Right lobe of liver (tissue), 6 donors: ENCODE results near the gene MT1HL1. TPM values are rescaled to one million over a fixed set of nuclear protein-coding genes. Genes with fewer than 3 reads are reported as not detected.

ENCODE experiments used
- ATAC-seq, 4 donors: fragments of 200-7000 bp; cut with Tn5 transposase; one replicate each; pipeline ENCODE4 v1.9.1; 2020; ENCODE audit warnings: mild to moderate bottlenecking in 4 of 4, moderate library complexity in 4 of 4
- DNase-seq, 3 donors: peaks; one replicate each; pipeline ENCODE4 v3.0.0-alpha.2; 2020
- H3K27ac ChIP-seq, 3 donors: fragments of 200-600 bp; one replicate each; pipeline ENCODE4 v1.8.0; 2022
- H3K27me3 ChIP-seq, 2 donors: fragments of 200-600 bp; one replicate each; pipeline ENCODE4 v1.8.0; 2022
- H3K36me3 ChIP-seq, 4 donors: fragments of 200-600 bp; sonication (generic) in 1 of 4; one replicate each; pipeline versions ENCODE4 v1.5.1 to v1.8.0; 2017 to 2022; ENCODE audit warnings: control low read depth in 1 of 4
- H3K4me1 ChIP-seq, 4 donors: fragments of 200-600 bp; sonication (generic) in 1 of 4; one replicate each; pipeline versions ENCODE4 v1.5.1 to v1.8.0; 2017 to 2022; ENCODE audit warnings: control low read depth in 1 of 4
- H3K4me3 ChIP-seq, 3 donors: fragments of 200-600 bp; one replicate each; pipeline ENCODE4 v1.8.0; 2022
- H3K9me3 ChIP-seq, 4 donors: fragments of 200-600 bp; sonication (generic) in 1 of 4; one replicate each; pipeline versions ENCODE4 v1.5.1 to v1.8.0; 2017 to 2022; ENCODE audit warnings: control low read depth in 1 of 4
- POLR2A ChIP-seq: fragments of 450-650 bp; IDR thresholded peaks from one replicate; pipeline ENCODE4 v1.6.1; 2017; ENCODE audit warnings: antibody characterized with exemption, mild to moderate bottlenecking
- WGBS: methylation state at CpG from one replicate; pipeline ENCODE4 v1.1.6; 2018; ENCODE audit warnings: low coverage, low lambda C conversion rate; ENCODE audit not compliant: insufficient coverage; ENCODE audit errors: missing lambda C conversion rate; 5-methylcytosine and 5-hydroxymethylcytosine counted together
- intact Hi-C, 2 donors: fragments of 100-400 bp; cut with DNase I; formaldehyde crosslinking; loops; one replicate each; pipeline versions ENCODE4 v1.11.2 to v1.14.1; 2022
- total RNA-seq, 6 experiments: library from RNA; depleted of rRNA in 2 of 6; stranded (reverse); fragments of >200 nt in 2 of 6; fragmentation: NEBNext Ultra II Directional in 3 of 6; extraction: Animal tissue kit (Norgen Biotek cat#: 25700) in 3 of 6; gene quantifications; one replicate each; pipeline versions ENCODE4 v1.1.0 to v1.2.4, GENCODE V29; 2016 to 2023
- TF ChIP-seq, protein P1 (sequence below), 4 donors: fragments of 200-600 bp in 3 of 4; fragments of 450-650 bp in 1 of 4; IDR thresholded peaks; one replicate each; pipeline versions ENCODE4 v1.5.1 to v1.8.0; 2016 to 2022; ENCODE audit warnings: antibody characterized with exemption in 4 of 4, mild to moderate bottlenecking in 2 of 4
- donor health status: DM: no; HTN: yes; CAD: no.
- donor health status: DM: no; HTN: no; CAD: no.
- donor health status: DM: no; HTN: no; CAD: no.
- donor health status: DM: no; HTN: yes; CAD: no.
- donor health status: DM: no; HTN: yes; CAD: no.

The MT1HL1 gene
- total RNA-seq, 6 experiments from 2014 or later, result not detected

DNA sequence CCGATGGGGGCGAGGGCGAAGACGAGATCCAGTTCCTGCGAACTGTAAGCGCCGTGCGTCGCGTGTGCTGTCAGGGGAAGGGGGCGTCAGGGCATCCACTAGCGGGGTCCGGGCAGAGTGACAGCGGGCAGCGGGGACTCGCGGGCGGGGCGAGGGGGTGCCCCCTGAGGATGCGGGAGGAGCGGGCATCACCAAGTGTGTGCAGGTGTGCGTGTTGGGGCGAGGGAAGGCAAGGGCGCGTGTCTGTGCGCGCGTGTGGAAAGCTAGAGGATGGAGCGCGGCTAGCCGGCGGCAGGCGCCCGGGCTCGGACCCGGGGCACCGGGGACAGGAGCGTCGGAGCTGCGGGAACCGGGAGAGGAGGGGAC lies 38.3 kb upstream of the MT1HL1 start:
- peaks cover 0 to 30% of the 10 kb centered on the region in 2 donors for H3K27me3 ChIP-seq
- H3K36me3 ChIP-seq, result no peaks in the 10 kb centered on the region
- no peak overlapping the region for H3K27ac ChIP-seq
- TF ChIP-seq, protein P1, sequence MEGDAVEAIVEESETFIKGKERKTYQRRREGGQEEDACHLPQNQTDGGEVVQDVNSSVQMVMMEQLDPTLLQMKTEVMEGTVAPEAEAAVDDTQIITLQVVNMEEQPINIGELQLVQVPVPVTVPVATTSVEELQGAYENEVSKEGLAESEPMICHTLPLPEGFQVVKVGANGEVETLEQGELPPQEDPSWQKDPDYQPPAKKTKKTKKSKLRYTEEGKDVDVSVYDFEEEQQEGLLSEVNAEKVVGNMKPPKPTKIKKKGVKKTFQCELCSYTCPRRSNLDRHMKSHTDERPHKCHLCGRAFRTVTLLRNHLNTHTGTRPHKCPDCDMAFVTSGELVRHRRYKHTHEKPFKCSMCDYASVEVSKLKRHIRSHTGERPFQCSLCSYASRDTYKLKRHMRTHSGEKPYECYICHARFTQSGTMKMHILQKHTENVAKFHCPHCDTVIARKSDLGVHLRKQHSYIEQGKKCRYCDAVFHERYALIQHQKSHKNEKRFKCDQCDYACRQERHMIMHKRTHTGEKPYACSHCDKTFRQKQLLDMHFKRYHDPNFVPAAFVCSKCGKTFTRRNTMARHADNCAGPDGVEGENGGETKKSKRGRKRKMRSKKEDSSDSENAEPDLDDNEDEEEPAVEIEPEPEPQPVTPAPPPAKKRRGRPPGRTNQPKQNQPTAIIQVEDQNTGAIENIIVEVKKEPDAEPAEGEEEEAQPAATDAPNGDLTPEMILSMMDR (IDR thresholded peaks at IDR 0.05), result no peak
- TF ChIP-seq POLR2A, result no peak
- H3K4me1 ChIP-seq, result no peaks in the 10 kb centered on the region
- ATAC-seq (no peak), DNase-seq (no peak)
- no CpG with 5 or more reads among the region's 41 CpGs for WGBS
- no peaks in the 10 kb centered on the region for H3K9me3 ChIP-seq
- peak overlapping the region; percentile 7 to 35 (median 23) for H3K4me3 ChIP-seq
- intact Hi-C loops, result no loop called here

DNA sequence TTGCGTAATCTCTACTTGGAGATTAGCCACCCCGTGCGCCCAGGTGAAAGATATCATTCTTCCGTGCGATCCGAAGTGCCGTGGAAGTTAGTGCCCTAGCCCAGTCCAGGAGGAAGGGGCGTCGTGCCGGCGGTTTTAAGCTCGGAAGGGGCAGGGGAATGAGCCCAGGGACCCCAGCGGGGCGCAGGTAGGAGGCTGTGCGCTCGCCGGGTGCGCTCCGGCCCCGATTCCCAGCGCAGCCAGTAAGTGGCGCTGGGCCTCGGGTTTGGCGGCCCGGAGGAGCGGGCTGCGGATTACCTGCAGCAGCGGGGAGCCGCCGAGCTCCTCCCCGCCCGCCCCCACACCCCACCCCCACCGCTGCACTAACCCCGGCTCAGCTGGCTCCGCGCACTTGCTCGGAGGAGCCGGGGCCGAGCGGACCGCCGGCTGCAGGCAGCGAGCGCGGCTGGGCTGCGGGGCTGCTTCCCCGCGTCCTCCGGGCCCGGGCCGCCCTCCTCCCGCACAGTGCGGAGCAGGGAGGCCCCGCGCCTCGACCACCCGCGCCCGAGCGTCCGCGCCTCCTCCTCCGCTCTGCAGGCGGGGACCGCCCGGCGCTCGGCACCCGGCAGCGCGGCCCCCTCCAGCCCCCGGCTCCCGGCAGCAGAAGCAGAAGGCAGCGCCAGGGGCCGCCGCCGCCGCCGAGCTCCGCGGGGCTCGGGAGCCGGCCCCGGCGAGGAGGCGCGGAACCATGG lies 37.7 kb upstream of the MT1HL1 start, which contains the start of gene RYR2:
TSS of gene RYR2 (plus strand) at position 390 of the 731 bp plus-strand sequence. CDS start at position 728, 338 bp downstream.
- TF ChIP-seq POLR2A, result no peak
- TF ChIP-seq, protein P1 (IDR thresholded peaks at IDR 0.05), result peak in 3 of 4 donors; percentile 20 to 36 (median 21)
- Histone ChIP-seq H3K36me3 (no peaks in the 10 kb centered on the region), H3K4me1 (no peaks in the 10 kb centered on the region), H3K27me3 (peaks cover 0 to 30% of the 10 kb centered on the region in 2 donors), H3K27ac (no peak within 1 kb of the TSS), H3K4me3 (peak within 1 kb of the TSS; percentile 7 to 35 (median 23)), H3K9me3 (no peaks in the 10 kb centered on the region)
- intact Hi-C loops, result no loop called here
- WGBS, result 6% methylated on average over 6 of the region's 87 CpGs
- DNase-seq (no peak), ATAC-seq (peak in 2 of 4 donors; percentile 26 to 41)

DNA sequence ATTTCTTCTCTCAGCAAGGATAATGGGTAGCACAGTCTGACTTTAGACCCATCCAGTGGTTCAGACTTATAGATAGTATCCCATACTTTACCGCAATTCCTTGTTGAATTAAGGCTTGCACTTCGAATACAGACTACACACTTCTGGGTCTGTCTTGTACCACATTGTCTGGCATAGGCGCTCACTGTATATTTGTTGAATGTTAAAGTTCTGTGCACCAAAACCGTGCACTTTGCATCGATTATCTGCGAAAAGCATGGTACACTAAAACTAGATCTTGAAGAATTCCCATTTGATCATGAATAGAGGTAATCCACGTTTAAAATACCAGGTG lies 37.2 kb upstream of the MT1HL1 start:
- intact Hi-C loops, result no loop called here

DNA sequence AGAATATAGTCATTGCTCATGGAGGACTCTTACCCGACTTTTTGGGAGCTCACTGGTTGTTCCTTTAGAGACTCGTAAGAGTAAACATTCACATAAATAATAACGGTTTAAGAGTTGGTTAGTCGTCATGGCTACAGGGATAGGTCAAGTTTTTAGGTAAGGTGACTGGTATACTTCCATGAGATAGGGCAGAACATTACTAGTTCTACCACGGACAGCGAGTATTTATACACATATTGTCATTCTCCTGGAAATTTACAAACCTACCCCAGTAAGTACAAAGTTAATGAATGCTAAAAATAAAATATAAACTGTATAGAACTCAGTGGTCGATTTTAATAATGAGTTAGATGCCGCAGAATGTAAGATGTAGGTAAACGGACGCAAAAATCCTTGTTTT lies 36.6 kb upstream of the MT1HL1 start:
- no peaks in the 10 kb centered on the region for H3K9me3 ChIP-seq
- H3K27me3 ChIP-seq, result peaks cover 0 to 30% of the 10 kb centered on the region in 2 donors
- H3K4me1 ChIP-seq, result no peaks in the 10 kb centered on the region
- DNase-seq (no peak), ATAC-seq (no peak)
- intact Hi-C loops, result no loop called here
- no peaks in the 10 kb centered on the region for H3K36me3 ChIP-seq
- TF ChIP-seq, protein P1 (IDR thresholded peaks at IDR 0.05), result no peak
- TF ChIP-seq POLR2A, result no peak
- WGBS, result 55% methylated on average over 9 of the region's 10 CpGs
- no peak overlapping the region for H3K4me3 ChIP-seq
- H3K27ac ChIP-seq, result no peak overlapping the region

More for the DNA sequence above, 37.2 kb upstream of the MT1HL1 start:
- WGBS, result 20% methylated on average over 7 of the region's 7 CpGs
- H3K9me3 ChIP-seq, result no peaks in the 10 kb centered on the region
- no peaks in the 10 kb centered on the region for H3K4me1 ChIP-seq
- DNase-seq, result no peak
- no peaks in the 10 kb centered on the region for H3K36me3 ChIP-seq
- no peak overlapping the region for H3K4me3 ChIP-seq
- TF ChIP-seq, protein P1 (IDR thresholded peaks at IDR 0.05), result no peak
- no peak for TF ChIP-seq POLR2A
- no peak for ATAC-seq
- H3K27ac ChIP-seq, result no peak overlapping the region
- H3K27me3 ChIP-seq, result peaks cover 0 to 30% of the 10 kb centered on the region in 2 donors
